Gastrocnemius medialis (tissue), 4 donors: ENCODE results near the gene WDR18. TPM values are rescaled to one million over a fixed set of nuclear protein-coding genes. Genes with fewer than 3 reads are reported as not detected.

Experiments used
- ATAC-seq, 2 donors: fragments of 150-250 bp; one replicate each; pipeline ENCODE4 v1.9.1; 2016
- DNase-seq, 2 donors: peaks; one replicate each; pipeline ENCODE4 v3.0.0-alpha.2; 2019
- H3K27ac ChIP-seq, 4 donors: fragments of 200-600 bp; sonication (generic); 1 replicate in 1 of 4; 2 replicates in 3 of 4; pipeline ENCODE4 v1.5.1; 2016 to 2018; ENCODE audit warnings: mild to moderate bottlenecking in 2 of 4, moderate library complexity in 1 of 4
- H3K27me3 ChIP-seq, 3 donors: fragments of 200-600 bp; sonication (generic) in 2 of 3; 1 replicate in 1 of 3; 2 replicates in 2 of 3; pipeline versions ENCODE4 v1.5.1 to v1.6.0; 2016 to 2019; ENCODE audit warnings: mild to moderate bottlenecking in 1 of 3, moderate library complexity in 1 of 3
- H3K36me3 ChIP-seq, 2 donors: fragments of 200-600 bp; sonication (generic) in 1 of 2; one replicate each; pipeline ENCODE4 v1.5.1; 2017 to 2018
- H3K4me1 ChIP-seq, 2 donors: fragments of 200-600 bp; sonication (generic) in 1 of 2; one replicate each; pipeline ENCODE4 v1.5.1; 2016 to 2017; ENCODE audit warnings: mild to moderate bottlenecking in 2 of 2
- H3K4me3 ChIP-seq, 4 donors: fragments of 200-600 bp; sonication (generic) in 3 of 4; 1 replicate in 1 of 4; 2 replicates in 3 of 4; pipeline ENCODE4 v1.5.1; 2016 to 2019; ENCODE audit warnings: mild to moderate bottlenecking in 2 of 4
- H3K9me3 ChIP-seq, 3 donors: fragments of 200-600 bp; sonication (generic) in 2 of 3; 1 replicate in 1 of 3; 2 replicates in 2 of 3; pipeline ENCODE4 v1.5.1; 2016 to 2019
- POLR2A ChIP-seq, 2 donors: fragments of 450-650 bp; IDR thresholded peaks; one replicate each; pipeline ENCODE4 v1.6.1; 2017; ENCODE audit warnings: antibody characterized with exemption in 2 of 2, mild to moderate bottlenecking in 2 of 2, moderate library complexity in 2 of 2
- in situ Hi-C, 4 donors: fragments of 200-750 bp; cut with MboI; loops; one replicate each; pipeline versions ENCODE4 v1.15.0 to v1.8.0; 2017; ENCODE audit warnings: low sequenced_read_pairs in 4 of 4
- intact Hi-C: fragments of 100-400 bp; cut with DNase I; formaldehyde crosslinking; loops from one replicate; pipeline ENCODE4 v1.15.1; 2023; ENCODE audit warnings: low total_unique reads
- total RNA-seq, 4 donors: library from RNA; depleted of rRNA; stranded (reverse); fragments of >200 nt; gene quantifications; one replicate each; pipeline versions ENCODE4 v1.1.0 to v1.2.3, GENCODE V29; 2016
- TF ChIP-seq, protein P1 (sequence below), 5 experiments: fragments of 450-650 bp in 3 of 5; fragments of 200-600 bp in 2 of 5; sonication (generic) in 2 of 5; IDR thresholded peaks in 4 of 5; conservative IDR thresholded peaks in 1 of 5; 1 replicate in 4 of 5; 2 replicates in 1 of 5; pipeline ENCODE4 v1.5.1; 2016 to 2019; ENCODE audit warnings: antibody characterized with exemption in 5 of 5, mild to moderate bottlenecking in 3 of 5, moderate library complexity in 3 of 5

WDR18 gene
- total RNA-seq, 4 donors from 2014 or later, result 4.4 to 59.0 (median 28.6) TPM

GRCh38 chr19:1018393-1018792 is 34.2 kb downstream of the WDR18 start:
- DNase-seq (no peak), ATAC-seq (no peak)
- H3K36me3 ChIP-seq, result peaks cover 0 to 6% of the 10 kb centered on the region in 2 donors
- in situ Hi-C loops, result no loop called here
- no peaks in the 10 kb centered on the region for H3K27me3 ChIP-seq
- peak overlapping the region in 1 of 4 donors; percentile 48 for H3K27ac ChIP-seq
- peak overlapping the region in 1 of 4 donors; percentile 27 for H3K4me3 ChIP-seq
- peaks cover 50 to 62% of the 10 kb centered on the region in 2 donors for H3K4me1 ChIP-seq
- intact Hi-C loops, result loop anchor here (5.0 kb wide), 1 partner anchor 436 kb away; no protein-coding TSS in a partner anchor
- TF ChIP-seq POLR2A (IDR thresholded peaks at IDR 0.05), result no peak
- TF ChIP-seq, protein P1, sequence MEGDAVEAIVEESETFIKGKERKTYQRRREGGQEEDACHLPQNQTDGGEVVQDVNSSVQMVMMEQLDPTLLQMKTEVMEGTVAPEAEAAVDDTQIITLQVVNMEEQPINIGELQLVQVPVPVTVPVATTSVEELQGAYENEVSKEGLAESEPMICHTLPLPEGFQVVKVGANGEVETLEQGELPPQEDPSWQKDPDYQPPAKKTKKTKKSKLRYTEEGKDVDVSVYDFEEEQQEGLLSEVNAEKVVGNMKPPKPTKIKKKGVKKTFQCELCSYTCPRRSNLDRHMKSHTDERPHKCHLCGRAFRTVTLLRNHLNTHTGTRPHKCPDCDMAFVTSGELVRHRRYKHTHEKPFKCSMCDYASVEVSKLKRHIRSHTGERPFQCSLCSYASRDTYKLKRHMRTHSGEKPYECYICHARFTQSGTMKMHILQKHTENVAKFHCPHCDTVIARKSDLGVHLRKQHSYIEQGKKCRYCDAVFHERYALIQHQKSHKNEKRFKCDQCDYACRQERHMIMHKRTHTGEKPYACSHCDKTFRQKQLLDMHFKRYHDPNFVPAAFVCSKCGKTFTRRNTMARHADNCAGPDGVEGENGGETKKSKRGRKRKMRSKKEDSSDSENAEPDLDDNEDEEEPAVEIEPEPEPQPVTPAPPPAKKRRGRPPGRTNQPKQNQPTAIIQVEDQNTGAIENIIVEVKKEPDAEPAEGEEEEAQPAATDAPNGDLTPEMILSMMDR (IDR thresholded peaks at IDR 0.05 in 4 of 5, conservative IDR thresholded peaks at IDR 0.05 in 1 of 5), result no peak
- H3K9me3 ChIP-seq, result no peaks in the 10 kb centered on the region

DNA sequence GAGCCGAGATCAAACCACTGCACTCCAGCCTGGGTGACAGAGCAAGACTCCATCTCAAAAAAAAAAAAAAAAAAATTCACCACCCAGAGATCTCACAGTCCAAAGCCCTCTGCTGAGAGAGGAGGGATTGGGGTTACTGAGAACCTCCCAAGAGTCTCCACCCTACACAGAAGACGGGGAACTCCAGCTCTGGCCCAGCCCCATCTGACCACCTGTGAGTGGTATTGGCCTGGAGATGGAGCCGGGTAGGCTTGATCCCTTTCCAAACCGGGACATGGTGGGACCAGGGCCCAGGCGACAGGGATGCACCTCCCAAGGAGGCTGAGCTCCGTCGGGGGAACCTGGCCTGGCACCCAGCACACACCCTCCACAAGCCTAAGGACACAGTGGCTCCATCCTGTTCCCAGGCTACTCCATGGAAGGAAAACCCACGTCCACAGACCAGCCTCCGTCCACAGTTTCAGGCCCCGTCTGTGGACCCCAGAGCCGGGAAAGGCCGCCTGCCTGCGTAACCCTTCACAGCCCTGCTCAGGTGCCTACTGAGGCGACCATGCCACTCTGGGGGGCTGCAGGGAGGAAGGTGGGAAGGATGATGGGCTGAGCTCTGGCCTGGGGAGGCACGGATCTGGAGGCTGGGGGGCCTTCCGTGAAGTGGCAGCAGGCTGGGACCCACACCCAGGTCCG is 34.9 kb downstream of the WDR18 start:
- intact Hi-C loops, result loop anchor here (5.0 kb wide), 1 partner anchor 437 kb away; no protein-coding TSS in a partner anchor
- DNase-seq, result no peak
- H3K36me3 ChIP-seq, result no peaks in the 10 kb centered on the region
- TF ChIP-seq POLR2A (IDR thresholded peaks at IDR 0.05), result no peak
- TF ChIP-seq, protein P1 (IDR thresholded peaks at IDR 0.05 in 4 of 5, conservative IDR thresholded peaks at IDR 0.05 in 1 of 5), result no peak
- H3K4me1 ChIP-seq, result peaks cover 50 to 62% of the 10 kb centered on the region in 2 donors
- H3K27ac ChIP-seq, result peak overlapping the region; percentile 40 to 93 (median 89)
- H3K27me3 ChIP-seq, result no peaks in the 10 kb centered on the region
- in situ Hi-C loops, result no loop called here
- H3K9me3 ChIP-seq, result no peaks in the 10 kb centered on the region
- peak overlapping the region; percentile 86 to 99 (median 90) for H3K4me3 ChIP-seq
- ATAC-seq, result no peak

DNA sequence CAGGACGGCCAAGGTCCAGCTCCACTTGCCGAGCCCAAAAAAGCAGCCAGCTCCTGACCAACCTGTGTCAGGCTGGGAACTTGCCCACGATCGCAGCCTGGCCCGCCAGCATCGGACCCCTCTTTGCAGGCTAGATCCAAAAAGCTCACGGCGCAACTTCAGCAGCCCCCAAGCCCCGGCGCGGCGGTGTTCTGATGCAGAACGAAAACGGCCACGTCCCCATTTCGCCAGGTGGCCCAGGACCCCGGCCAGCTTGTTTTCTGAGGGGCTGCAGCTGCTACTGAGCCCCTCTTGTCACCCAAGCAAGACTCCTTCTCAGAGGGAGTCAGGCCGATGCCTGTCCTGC is 35.4 kb downstream of the WDR18 start:
- Histone ChIP-seq H3K36me3 (no peaks in the 10 kb centered on the region), H3K9me3 (no peaks in the 10 kb centered on the region), H3K27me3 (no peaks in the 10 kb centered on the region), H3K27ac (peak overlapping the region; percentile 89 to 94 (median 91)), H3K4me3 (peak overlapping the region; percentile 86 to 99 (median 90)), H3K4me1 (peaks cover 50 to 62% of the 10 kb centered on the region in 2 donors)
- TF ChIP-seq, protein P1 (IDR thresholded peaks at IDR 0.05 in 4 of 5, conservative IDR thresholded peaks at IDR 0.05 in 1 of 5), result no peak
- TF ChIP-seq POLR2A (IDR thresholded peaks at IDR 0.05), result no peak
- no peak for DNase-seq
- in situ Hi-C loops (no loop called here), intact Hi-C loops (loop anchor here (5.0 kb wide), 1 partner anchor 437 kb away; no protein-coding TSS in a partner anchor)
- ATAC-seq, result no peak

DNA sequence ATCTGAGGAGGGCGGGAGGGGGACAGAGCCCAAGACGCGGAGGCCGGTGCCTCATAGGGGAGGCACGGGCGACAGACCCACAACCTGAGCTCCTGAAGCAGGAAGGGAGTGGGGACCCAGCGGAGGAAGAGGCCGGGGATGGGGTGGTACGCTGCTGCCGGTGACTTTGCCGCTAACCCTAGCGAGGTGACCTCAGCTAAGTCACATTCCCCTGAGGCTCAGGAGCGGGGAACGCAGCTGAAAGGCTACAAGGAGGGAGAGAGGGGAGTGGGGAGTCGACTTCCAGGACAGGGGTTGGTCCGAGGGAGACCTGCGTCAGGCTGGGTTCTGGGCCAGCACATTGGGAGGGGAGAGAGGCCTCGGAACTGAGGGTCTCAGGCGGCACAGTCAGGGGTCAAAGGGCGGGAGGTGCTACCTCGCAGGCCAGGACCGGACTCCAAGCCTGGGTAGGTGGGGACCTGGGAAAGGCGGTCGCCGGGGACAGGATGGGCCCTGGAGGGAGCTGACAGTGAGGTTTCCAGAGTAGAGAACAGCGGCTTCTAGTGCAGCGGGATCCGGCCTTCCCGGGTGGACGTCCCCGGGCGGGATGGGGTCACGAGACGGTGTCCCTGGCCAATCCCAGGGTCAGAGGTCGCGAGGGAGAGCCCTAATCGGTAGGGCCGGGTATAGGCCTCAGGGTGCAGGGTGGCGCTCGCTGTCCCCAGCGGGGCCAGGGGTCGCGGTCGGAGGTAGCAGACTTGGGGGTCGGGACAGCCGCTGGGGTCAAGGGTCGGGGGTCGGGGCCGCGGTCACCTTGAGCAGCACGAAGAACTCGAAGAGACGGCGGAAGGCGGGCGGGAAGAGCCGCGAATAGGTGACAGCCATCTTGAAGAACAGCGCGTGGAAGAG is 36.1 kb downstream of the WDR18 start:
- TF ChIP-seq POLR2A (IDR thresholded peaks at IDR 0.05), result no peak
- TF ChIP-seq, protein P1 (IDR thresholded peaks at IDR 0.05 in 4 of 5, conservative IDR thresholded peaks at IDR 0.05 in 1 of 5), result no peak
- DNase-seq, result peak in 1 of 2 donors; percentile 48
- no peak for ATAC-seq
- intact Hi-C loops (loop anchor here (5.0 kb wide), 2 partner anchors 82 to 438 kb away; partner anchors contain the start of gene GPX4), in situ Hi-C loops (no loop called here)
- peak overlapping the region; percentile 86 to 99 (median 90) for H3K4me3 ChIP-seq
- peaks cover 46 to 55% of the 10 kb centered on the region in 2 donors for H3K4me1 ChIP-seq
- peaks cover 0 to 2% (median 1%) of the 10 kb centered on the region in 3 donors for H3K27me3 ChIP-seq
- no peaks in the 10 kb centered on the region for H3K9me3 ChIP-seq
- peak overlapping the region; percentile 89 to 94 (median 91) for H3K27ac ChIP-seq
- H3K36me3 ChIP-seq, result no peaks in the 10 kb centered on the region
